ENCODE measurements around the gene RAB11FIP4. TPM values are rescaled to one million over a fixed set of nuclear protein-coding genes. Genes with fewer than 3 reads are reported as not detected.

Gene RAB11FIP4
- total RNA-seq, 1 experiment from 2014 or later: 15.1 TPM

DNA sequence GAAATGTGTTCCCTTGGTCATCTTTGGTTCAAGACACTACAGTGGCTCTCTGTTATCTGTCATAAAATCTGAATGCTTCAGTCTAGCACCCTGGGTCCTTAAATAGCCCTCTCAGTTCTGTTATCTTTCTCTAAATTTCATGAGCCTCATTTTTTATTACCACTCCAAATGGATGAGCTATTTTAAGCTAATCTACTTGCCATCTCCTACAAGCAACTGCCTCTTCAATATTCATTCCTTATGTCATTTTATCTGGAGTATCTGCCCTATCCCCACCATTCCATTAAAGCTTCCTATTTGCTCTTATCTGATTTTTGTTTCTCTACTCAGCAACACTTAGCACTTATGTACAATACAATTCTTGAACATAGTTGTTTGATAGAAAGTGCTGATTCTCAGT lies 42.0 kb upstream of the RAB11FIP4 start:
- ChIA-PET CTCF (no interaction called here), POLR2A (no interaction called here), RAD21 (ENCODE audit: low non-redundant PET in 1 of 2, low total read pairs in 2 of 2, uncharacterized antibody in 2 of 2, unreplicated experiment in 2 of 2) (no interaction called here)
- H4K20me1 ChIP-seq (ENCODE audit: insufficient read depth): no peaks in the 10 kb centered on the region
- no peak for TF ChIP-seq EZH2phosphoT487 (IDR thresholded peaks at IDR 0.05; ENCODE audit: borderline replicate concordance)
- no peaks in the 10 kb centered on the region for H3K4me1 ChIP-seq (ENCODE audit: control insufficient read depth in 1 of 2, insufficient read depth in 2 of 2, low read length in 2 of 2)
- ATAC-seq (no peak), DNase-seq (ENCODE audit: low read depth, low spot score) (no peak)
- intact Hi-C loops (cut with micrococcal nuclease): no loop called here
- no TSS peak for BruUV-seq (replicated peaks)
- H3K9me2 ChIP-seq (ENCODE audit: insufficient read depth): no peaks in the 10 kb centered on the region
- H3K36me3 ChIP-seq (ENCODE audit: control insufficient read depth in 1 of 2, insufficient read depth in 2 of 2, low read length in 2 of 2): peaks cover 8 to 11% of the 10 kb centered on the region in 2 experiments; a peak in 3 of 4 replicates
- no peak overlapping the region for H3K27ac ChIP-seq (ENCODE audit: low read depth, low read length)
- no peak overlapping the region for H3K9ac ChIP-seq (ENCODE audit: low read length)
- H3K79me2 ChIP-seq (ENCODE audit: insufficient read depth, low read length): no peaks in the 10 kb centered on the region
- no peaks in the 10 kb centered on the region for H3K27me3 ChIP-seq (ENCODE audit: insufficient read depth, low read length)
- H3K4me3 ChIP-seq (replicated peaks in 1 of 2; ENCODE audit: low read depth in 1 of 2, low read length in 2 of 2): no peak overlapping the region
- no peak overlapping the region for H2AFZ ChIP-seq (ENCODE audit: low read depth, low read length, poor library complexity, severe bottlenecking)
- no peak overlapping the region for H3K4me2 ChIP-seq (ENCODE audit: low read length)
- no peaks in the 10 kb centered on the region for H3K9me3 ChIP-seq (ENCODE audit: control insufficient read depth in 1 of 2, insufficient read depth in 1 of 2, low read depth in 1 of 2, low read length in 2 of 2)

DNA sequence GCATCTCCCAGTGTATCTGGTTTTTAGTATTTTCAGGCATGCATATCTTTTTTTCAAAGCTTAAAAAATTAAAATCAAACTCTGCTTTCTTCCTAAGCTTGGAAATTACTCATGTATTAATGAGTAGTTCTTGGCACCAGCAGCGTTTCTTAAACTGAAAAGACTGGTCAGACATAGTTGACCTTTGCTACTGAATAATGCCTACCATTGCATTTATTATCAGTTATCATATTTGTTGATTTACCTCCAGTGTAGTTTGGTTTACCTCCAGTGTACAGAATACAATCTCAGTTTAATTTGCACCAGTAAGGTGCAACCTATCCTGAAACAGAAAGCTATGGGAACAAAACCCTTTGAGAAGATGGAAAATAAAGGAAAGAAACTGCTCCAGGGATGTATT lies 35.5 kb upstream of the RAB11FIP4 start:
- H3K36me3 ChIP-seq (ENCODE audit: control insufficient read depth in 1 of 2, insufficient read depth in 2 of 2, low read length in 2 of 2): peaks cover 22 to 24% of the 10 kb centered on the region in 2 experiments; a peak in 3 of 4 replicates
- no TSS peak for BruUV-seq (replicated peaks)
- H3K4me1 ChIP-seq (ENCODE audit: control insufficient read depth in 1 of 2, insufficient read depth in 2 of 2, low read length in 2 of 2): no peaks in the 10 kb centered on the region
- H3K9me3 ChIP-seq (ENCODE audit: control insufficient read depth in 1 of 2, insufficient read depth in 1 of 2, low read depth in 1 of 2, low read length in 2 of 2): no peaks in the 10 kb centered on the region
- no peaks in the 10 kb centered on the region for H3K27me3 ChIP-seq (ENCODE audit: insufficient read depth, low read length)
- H3K27ac ChIP-seq (ENCODE audit: low read depth, low read length): no peak overlapping the region
- no peak overlapping the region for H3K4me2 ChIP-seq (ENCODE audit: low read length)
- no peaks in the 10 kb centered on the region for H3K9me2 ChIP-seq (ENCODE audit: insufficient read depth)
- ATAC-seq (no peak), DNase-seq (ENCODE audit: low read depth, low spot score) (no peak)
- intact Hi-C loops (cut with micrococcal nuclease): no loop called here
- H3K4me3 ChIP-seq (replicated peaks in 1 of 2; ENCODE audit: low read depth in 1 of 2, low read length in 2 of 2): no peak overlapping the region
- ChIA-PET CTCF (no interaction called here), RAD21 (ENCODE audit: low non-redundant PET in 1 of 2, low total read pairs in 2 of 2, uncharacterized antibody in 2 of 2, unreplicated experiment in 2 of 2) (no interaction called here), POLR2A (no interaction called here)
- no peaks in the 10 kb centered on the region for H3K79me2 ChIP-seq (ENCODE audit: insufficient read depth, low read length)
- no peaks in the 10 kb centered on the region for H4K20me1 ChIP-seq (ENCODE audit: insufficient read depth)
- H3K9ac ChIP-seq (ENCODE audit: low read length): no peak overlapping the region
- TF ChIP-seq, protein P1, sequence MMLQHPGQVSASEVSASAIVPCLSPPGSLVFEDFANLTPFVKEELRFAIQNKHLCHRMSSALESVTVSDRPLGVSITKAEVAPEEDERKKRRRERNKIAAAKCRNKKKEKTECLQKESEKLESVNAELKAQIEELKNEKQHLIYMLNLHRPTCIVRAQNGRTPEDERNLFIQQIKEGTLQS (IDR thresholded peaks at IDR 0.05): no peak
- TF ChIP-seq EGR1 (IDR thresholded peaks at IDR 0.05; ENCODE audit: low read depth) (no peak), CTCF (IDR thresholded peaks at IDR 0.05 in 2 of 3, conservative IDR thresholded peaks at IDR 0.05 in 1 of 3; ENCODE audit: borderline replicate concordance in 1 of 3, insufficient read depth in 1 of 3, low read depth in 2 of 3, low read length in 2 of 3) (no peak), JUND (IDR thresholded peaks at IDR 0.05) (no peak)
- TF ChIP-seq, protein P2, sequence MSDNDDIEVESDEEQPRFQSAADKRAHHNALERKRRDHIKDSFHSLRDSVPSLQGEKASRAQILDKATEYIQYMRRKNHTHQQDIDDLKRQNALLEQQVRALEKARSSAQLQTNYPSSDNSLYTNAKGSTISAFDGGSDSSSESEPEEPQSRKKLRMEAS (IDR thresholded peaks at IDR 0.05): no peak
- H2AFZ ChIP-seq (ENCODE audit: low read depth, low read length, poor library complexity, severe bottlenecking): no peak overlapping the region

Measured in HCT116 (cell line).